ENCODE measurements around the gene ATP2C2.

- TF ChIP-seq NFIC (IDR thresholded peaks at IDR 0.05; ENCODE audit: borderline replicate concordance) (no peak), RFX5 (IDR thresholded peaks at IDR 0.05; ENCODE audit: low read length) (no peak), JUND (IDR thresholded peaks at IDR 0.05) (no peak), EP300 (IDR thresholded peaks at IDR 0.05; ENCODE audit: borderline replicate concordance in 1 of 2, low read depth in 1 of 2, low read length in 1 of 2) (no peak), GABPA (IDR thresholded peaks at IDR 0.05; ENCODE audit: low read depth) (no peak), REST (IDR thresholded peaks at IDR 0.05; ENCODE audit: low read depth, low read length) (no peak), MXI1 (IDR thresholded peaks at IDR 0.05; ENCODE audit: low read depth, low read length) (no peak), SMC3 (IDR thresholded peaks at IDR 0.05; ENCODE audit: low read depth, low read length) (no peak), RXRA (IDR thresholded peaks at IDR 0.05; ENCODE audit: borderline replicate concordance, low read depth) (no peak)
- TF ChIP-seq, protein P1, sequence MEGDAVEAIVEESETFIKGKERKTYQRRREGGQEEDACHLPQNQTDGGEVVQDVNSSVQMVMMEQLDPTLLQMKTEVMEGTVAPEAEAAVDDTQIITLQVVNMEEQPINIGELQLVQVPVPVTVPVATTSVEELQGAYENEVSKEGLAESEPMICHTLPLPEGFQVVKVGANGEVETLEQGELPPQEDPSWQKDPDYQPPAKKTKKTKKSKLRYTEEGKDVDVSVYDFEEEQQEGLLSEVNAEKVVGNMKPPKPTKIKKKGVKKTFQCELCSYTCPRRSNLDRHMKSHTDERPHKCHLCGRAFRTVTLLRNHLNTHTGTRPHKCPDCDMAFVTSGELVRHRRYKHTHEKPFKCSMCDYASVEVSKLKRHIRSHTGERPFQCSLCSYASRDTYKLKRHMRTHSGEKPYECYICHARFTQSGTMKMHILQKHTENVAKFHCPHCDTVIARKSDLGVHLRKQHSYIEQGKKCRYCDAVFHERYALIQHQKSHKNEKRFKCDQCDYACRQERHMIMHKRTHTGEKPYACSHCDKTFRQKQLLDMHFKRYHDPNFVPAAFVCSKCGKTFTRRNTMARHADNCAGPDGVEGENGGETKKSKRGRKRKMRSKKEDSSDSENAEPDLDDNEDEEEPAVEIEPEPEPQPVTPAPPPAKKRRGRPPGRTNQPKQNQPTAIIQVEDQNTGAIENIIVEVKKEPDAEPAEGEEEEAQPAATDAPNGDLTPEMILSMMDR (IDR thresholded peaks at IDR 0.05), result no peak
- TF ChIP-seq, protein P2, sequence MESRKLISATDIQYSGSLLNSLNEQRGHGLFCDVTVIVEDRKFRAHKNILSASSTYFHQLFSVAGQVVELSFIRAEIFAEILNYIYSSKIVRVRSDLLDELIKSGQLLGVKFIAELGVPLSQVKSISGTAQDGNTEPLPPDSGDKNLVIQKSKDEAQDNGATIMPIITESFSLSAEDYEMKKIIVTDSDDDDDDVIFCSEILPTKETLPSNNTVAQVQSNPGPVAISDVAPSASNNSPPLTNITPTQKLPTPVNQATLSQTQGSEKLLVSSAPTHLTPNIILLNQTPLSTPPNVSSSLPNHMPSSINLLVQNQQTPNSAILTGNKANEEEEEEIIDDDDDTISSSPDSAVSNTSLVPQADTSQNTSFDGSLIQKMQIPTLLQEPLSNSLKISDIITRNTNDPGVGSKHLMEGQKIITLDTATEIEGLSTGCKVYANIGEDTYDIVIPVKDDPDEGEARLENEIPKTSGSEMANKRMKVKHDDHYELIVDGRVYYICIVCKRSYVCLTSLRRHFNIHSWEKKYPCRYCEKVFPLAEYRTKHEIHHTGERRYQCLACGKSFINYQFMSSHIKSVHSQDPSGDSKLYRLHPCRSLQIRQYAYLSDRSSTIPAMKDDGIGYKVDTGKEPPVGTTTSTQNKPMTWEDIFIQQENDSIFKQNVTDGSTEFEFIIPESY (IDR thresholded peaks at IDR 0.05; ENCODE audit: borderline replicate concordance, low read depth), result no peak
- TF ChIP-seq, protein P3, sequence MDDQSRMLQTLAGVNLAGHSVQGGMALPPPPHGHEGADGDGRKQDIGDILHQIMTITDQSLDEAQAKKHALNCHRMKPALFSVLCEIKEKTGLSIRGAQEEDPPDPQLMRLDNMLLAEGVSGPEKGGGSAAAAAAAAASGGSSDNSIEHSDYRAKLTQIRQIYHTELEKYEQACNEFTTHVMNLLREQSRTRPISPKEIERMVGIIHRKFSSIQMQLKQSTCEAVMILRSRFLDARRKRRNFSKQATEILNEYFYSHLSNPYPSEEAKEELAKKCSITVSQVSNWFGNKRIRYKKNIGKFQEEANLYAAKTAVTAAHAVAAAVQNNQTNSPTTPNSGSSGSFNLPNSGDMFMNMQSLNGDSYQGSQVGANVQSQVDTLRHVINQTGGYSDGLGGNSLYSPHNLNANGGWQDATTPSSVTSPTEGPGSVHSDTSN (IDR thresholded peaks at IDR 0.05), result no peak
- TF ChIP-seq, protein P4, sequence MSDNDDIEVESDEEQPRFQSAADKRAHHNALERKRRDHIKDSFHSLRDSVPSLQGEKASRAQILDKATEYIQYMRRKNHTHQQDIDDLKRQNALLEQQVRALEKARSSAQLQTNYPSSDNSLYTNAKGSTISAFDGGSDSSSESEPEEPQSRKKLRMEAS (IDR thresholded peaks at IDR 0.05; ENCODE audit: low read depth), result no peak
Observed at GRCh38 chr16:84367297-84367680, 1.0 kb upstream of the ATP2C2 start.

Data from SK-N-SH (cell line).